ENCODE results near the gene MYH16.

GRCh38 chr7:99260395-99260794 lies 12.2 kb upstream of the MYH16 start:
- TF ChIP-seq CTCF (conservative IDR thresholded peaks at IDR 0.05; ENCODE audit: low read length): no peak
- TF ChIP-seq EZH2phosphoT487 (IDR thresholded peaks at IDR 0.05; ENCODE audit: borderline replicate concordance, low read depth, low read length): no peak
